Measurements from ENCODE around the gene LRP6.
"Not testable (repeated sequence)": the region's sequence is repeated elsewhere in the genome, so short reads cannot be mapped to it uniquely, and the experiment has no call there.

LRP6 gene

GRCh38 chr12:12265571-12266388 lies 1.1 kb downstream of the LRP6 start:
- no peak for DNase-seq (ENCODE audit: low spot score)

- DNase-seq (ENCODE audit: low spot score): no peak
Observed at GRCh38 chr12:12265035-12265434, 1.8 kb downstream of the LRP6 start.

- DNase-seq (ENCODE audit: low spot score): no peak
Observed at GRCh38 chr12:12263909-12264308, 2.9 kb downstream of the LRP6 start.

- not testable (repeated sequence) for DNase-seq (ENCODE audit: low spot score)
Observed at GRCh38 chr12:12256291-12256757, 10.5 kb downstream of the LRP6 start.

GRCh38 chr12:12254553-12254952 lies 12.3 kb downstream of the LRP6 start:
- DNase-seq (ENCODE audit: low spot score): no peak

- no peak for DNase-seq (ENCODE audit: low spot score)
Observed at GRCh38 chr12:12249216-12250050, 17.4 kb downstream of the LRP6 start.

GRCh38 chr12:12247584-12247983 lies 19.3 kb downstream of the LRP6 start:
- no peak for DNase-seq (ENCODE audit: low spot score)

- DNase-seq (ENCODE audit: low spot score): no peak
Observed at GRCh38 chr12:12244341-12244740, 22.5 kb downstream of the LRP6 start.

- DNase-seq (ENCODE audit: low spot score): no peak
Observed at GRCh38 chr12:12240662-12241340, 26.0 kb downstream of the LRP6 start.

- DNase-seq (ENCODE audit: low spot score): no peak
Observed at GRCh38 chr12:12239127-12239526, 27.7 kb downstream of the LRP6 start.

- DNase-seq (ENCODE audit: low spot score): no peak
Observed at GRCh38 chr12:12238605-12239004, 28.2 kb downstream of the LRP6 start.

- no peak for DNase-seq (ENCODE audit: low spot score)
Observed at GRCh38 chr12:12236896-12237295, 29.9 kb downstream of the LRP6 start.

GRCh38 chr12:12230275-12230674 lies 36.6 kb downstream of the LRP6 start:
- DNase-seq (ENCODE audit: low spot score): no peak

- DNase-seq (ENCODE audit: low spot score): no peak
Observed at GRCh38 chr12:12229556-12230092, 37.2 kb downstream of the LRP6 start.

GRCh38 chr12:12228402-12228801 lies 38.4 kb downstream of the LRP6 start:
- no peak for DNase-seq (ENCODE audit: low spot score)

GRCh38 chr12:12226187-12226586 lies 40.7 kb downstream of the LRP6 start:
- DNase-seq (ENCODE audit: low spot score): no peak

- no peak for DNase-seq (ENCODE audit: low spot score)
Observed at GRCh38 chr12:12224240-12224940, 42.5 kb downstream of the LRP6 start.

GRCh38 chr12:12221560-12221959 lies 45.3 kb downstream of the LRP6 start:
- DNase-seq (ENCODE audit: low spot score): no peak

- no peak for DNase-seq (ENCODE audit: low spot score)
Observed at GRCh38 chr12:12219664-12220063, 47.2 kb downstream of the LRP6 start.

GRCh38 chr12:12217018-12217359 lies 49.9 kb downstream of the LRP6 start:
- DNase-seq (ENCODE audit: low spot score): no peak

GRCh38 chr12:12216349-12217017 lies 50.4 kb downstream of the LRP6 start:
- no peak for DNase-seq (ENCODE audit: low spot score)

Measured in LoVo (cell line).